ENCODE data around the gene DDR2. TPM values are rescaled to one million over a fixed set of nuclear protein-coding genes. Genes with fewer than 3 reads are reported as not detected.
"Not testable (repeated sequence)": the region's sequence is repeated elsewhere in the genome, so short reads cannot be mapped to it uniquely, and the experiment has no call there.

DDR2 gene
- total RNA-seq, 1 donor from 2014 or later, result 26.9 TPM

DNA sequence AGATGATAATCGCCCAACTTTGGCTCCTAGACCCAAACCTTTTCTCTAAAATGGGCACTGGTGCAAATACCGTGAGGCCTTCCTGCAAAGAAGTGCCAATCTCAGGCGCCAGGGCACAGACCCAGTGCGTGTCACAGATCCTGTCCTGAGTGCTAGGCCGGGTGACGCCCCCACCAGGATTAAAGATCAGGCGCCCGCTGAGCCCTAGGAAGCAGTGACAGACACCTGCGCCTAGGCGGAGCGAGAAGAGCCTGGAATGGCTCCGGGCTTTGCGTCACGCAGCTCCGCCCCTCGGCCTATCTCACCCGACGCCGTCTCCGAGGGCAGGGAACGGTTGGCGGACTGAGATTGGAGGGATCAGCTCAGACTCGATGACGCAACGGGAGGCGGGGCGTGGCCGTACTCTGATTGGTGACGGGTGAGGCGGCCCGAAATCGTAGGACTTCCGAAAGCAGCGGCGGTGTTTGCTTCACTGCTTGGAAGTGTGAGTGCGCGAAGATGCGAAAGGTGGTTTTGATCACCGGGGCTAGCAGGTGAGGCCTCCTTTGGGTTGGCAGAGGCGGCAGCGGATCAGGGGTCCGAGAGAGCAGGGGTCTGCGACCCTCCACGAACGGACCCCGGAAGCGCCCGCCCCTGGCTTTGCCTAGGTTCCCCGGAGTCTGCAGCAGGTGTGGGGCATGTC is 158.2 kb downstream of the DDR2 start, which contains the start of gene HSD17B7:
TSS of gene HSD17B7 (plus strand) at position 400 of the 682 bp plus-strand sequence. CDS start at position 499, 99 bp downstream.
- H3K4me1 ChIP-seq; intact Hi-C loops (cut with micrococcal nuclease); H3K27me3 ChIP-seq (ENCODE audit: low read depth); H3K9me3 ChIP-seq (replicated peaks): not testable (repeated sequence)
- TF ChIP-seq, protein P1, sequence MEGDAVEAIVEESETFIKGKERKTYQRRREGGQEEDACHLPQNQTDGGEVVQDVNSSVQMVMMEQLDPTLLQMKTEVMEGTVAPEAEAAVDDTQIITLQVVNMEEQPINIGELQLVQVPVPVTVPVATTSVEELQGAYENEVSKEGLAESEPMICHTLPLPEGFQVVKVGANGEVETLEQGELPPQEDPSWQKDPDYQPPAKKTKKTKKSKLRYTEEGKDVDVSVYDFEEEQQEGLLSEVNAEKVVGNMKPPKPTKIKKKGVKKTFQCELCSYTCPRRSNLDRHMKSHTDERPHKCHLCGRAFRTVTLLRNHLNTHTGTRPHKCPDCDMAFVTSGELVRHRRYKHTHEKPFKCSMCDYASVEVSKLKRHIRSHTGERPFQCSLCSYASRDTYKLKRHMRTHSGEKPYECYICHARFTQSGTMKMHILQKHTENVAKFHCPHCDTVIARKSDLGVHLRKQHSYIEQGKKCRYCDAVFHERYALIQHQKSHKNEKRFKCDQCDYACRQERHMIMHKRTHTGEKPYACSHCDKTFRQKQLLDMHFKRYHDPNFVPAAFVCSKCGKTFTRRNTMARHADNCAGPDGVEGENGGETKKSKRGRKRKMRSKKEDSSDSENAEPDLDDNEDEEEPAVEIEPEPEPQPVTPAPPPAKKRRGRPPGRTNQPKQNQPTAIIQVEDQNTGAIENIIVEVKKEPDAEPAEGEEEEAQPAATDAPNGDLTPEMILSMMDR (IDR thresholded peaks at IDR 0.05; ENCODE audit: borderline replicate concordance), result peak; percentile 24
- peak within 1 kb of the TSS; percentile 85 for H3K27ac ChIP-seq (replicated peaks)
- peak within 1 kb of the TSS; percentile 64 for H3K4me3 ChIP-seq
- DNase-seq, result peak; percentile 75
- peaks cover 10% of the 10 kb centered on the region for H3K36me3 ChIP-seq

GRCh38 chr1:162790985-162791357 is 158.7 kb downstream of the DDR2 start:
- H3K9me3 ChIP-seq (replicated peaks); H3K4me1 ChIP-seq; H3K27me3 ChIP-seq (ENCODE audit: low read depth); DNase-seq; intact Hi-C loops (cut with micrococcal nuclease): not testable (repeated sequence)
- Histone ChIP-seq H3K36me3 (peaks cover 10% of the 10 kb centered on the region), H3K27ac (replicated peaks) (peak overlapping the region; percentile 74), H3K4me3 (peak overlapping the region; percentile 64)

DNA sequence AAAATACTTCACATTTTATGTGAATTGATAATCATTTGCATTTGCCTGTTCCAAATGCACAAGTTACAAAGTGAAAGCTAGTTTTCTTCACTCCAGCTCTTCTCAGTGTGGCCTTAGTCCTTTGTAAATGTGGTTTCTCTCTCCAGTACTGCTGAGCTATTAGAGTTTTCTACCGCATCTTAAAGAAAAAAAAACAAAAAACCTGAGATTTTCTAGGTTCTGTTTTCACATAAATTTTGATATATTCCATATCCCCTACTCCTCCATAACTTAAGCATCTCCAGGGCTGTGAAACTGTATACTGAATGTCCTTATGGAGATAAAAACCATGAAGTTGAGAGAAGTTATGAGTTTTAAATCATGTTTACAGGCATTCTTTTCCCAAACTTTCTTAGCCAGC is 162.0 kb downstream of the DDR2 start:
- DNase-seq; H3K4me1 ChIP-seq; H3K27ac ChIP-seq (replicated peaks); H3K27me3 ChIP-seq (ENCODE audit: low read depth); H3K4me3 ChIP-seq; H3K9me3 ChIP-seq (replicated peaks); intact Hi-C loops (cut with micrococcal nuclease): not testable (repeated sequence)
- peaks cover 26% of the 10 kb centered on the region for H3K36me3 ChIP-seq

DNA sequence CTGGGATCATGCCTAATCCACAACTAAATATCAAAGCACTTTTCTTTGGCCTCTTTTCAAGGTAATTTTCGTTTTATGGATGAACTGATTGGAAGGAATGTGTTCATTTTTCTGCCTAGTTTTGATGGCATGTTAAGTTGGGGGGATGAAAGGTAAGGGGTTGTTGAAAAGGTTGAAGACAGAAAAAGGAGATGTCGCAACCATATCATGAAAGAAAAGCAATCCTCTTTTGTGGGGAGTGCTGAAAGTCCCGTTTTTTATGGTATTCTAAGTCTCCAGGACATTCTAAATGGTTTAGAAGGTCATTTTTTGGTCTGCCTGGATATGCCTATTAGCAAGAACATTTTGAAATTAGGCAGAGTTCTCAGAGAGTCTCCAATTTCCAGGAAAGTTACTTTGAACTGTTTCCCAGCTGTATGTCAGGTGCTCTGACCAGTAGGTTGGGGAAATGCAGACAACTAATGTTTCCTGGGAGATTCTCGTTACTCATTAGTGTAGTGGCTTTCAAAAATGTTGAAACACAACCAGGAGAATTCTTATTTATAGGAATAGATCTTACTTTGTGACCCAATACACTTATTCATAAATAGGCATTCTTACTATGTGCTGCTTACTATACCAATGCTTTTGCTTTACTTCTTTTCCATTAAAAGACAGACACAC is 164.5 kb downstream of the DDR2 start:
- H3K4me3 ChIP-seq; intact Hi-C loops (cut with micrococcal nuclease); H3K4me1 ChIP-seq; H3K27ac ChIP-seq (replicated peaks); H3K27me3 ChIP-seq (ENCODE audit: low read depth); DNase-seq; H3K9me3 ChIP-seq (replicated peaks): not testable (repeated sequence)
- H3K36me3 ChIP-seq, result peaks cover 39% of the 10 kb centered on the region

DNA sequence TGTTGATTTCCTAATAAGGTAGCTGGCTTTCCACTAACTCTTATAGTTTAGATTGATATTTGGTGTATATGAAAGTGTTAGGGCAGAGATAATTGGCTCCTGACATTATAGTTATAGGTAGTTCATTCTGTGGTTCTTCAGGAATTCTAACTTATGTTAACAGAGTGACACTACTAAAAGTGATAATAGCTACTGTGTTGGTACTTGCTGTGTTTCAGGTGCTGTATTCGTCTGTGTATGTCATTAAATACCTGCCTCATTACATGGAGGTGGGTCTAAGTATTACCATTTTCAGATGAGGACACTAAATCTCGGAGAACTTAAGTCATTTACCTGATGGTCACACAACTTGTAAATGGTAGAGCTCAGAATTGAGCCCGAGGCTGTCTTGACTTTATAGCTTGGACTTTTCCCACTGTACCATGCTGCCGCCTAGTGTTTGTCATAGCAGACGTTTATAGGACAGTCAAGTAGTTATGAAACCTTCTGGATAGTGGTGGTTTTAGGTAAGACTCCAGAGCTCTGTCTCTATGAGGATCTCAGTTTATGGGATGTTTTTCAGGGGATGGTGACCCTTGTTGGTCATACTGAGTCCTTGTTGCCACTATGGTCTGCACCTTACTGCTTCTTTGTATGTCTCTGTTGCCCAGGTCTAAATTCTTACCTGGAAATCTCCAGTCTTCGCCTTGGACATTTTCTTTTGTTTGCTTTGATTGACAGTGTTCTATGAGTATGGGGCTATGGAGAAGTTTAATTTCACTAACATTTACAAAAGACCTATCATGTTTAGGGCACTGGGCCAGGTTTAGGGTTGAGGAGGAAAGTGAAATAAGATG is 167.9 kb downstream of the DDR2 start:
- H3K27me3 ChIP-seq (ENCODE audit: low read depth); H3K4me3 ChIP-seq; H3K9me3 ChIP-seq (replicated peaks); H3K4me1 ChIP-seq; H3K27ac ChIP-seq (replicated peaks); intact Hi-C loops (cut with micrococcal nuclease): not testable (repeated sequence)
- TF ChIP-seq, protein P1 (IDR thresholded peaks at IDR 0.05; ENCODE audit: borderline replicate concordance), result peak; percentile 70
- H3K36me3 ChIP-seq, result peaks cover 47% of the 10 kb centered on the region
- peak; percentile 35 for DNase-seq

DNA sequence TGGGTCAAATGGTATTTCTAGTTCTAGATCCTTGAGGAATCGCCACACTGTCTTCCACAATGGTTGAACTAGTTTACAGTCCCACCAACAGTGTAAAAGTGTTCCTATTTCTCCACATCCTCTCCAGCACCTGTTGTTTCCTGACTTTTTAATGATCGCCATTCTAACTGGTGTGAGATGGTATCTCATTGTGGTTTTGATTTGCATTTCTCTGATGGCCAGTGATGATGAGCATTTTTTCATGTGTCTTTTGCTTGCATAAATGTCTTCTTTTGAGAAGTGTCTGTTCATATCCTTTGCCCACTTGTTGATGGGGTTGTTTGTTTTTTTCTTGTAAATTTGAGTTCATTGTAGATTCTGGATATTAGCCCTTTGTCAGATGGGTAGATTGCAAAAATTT is 175.2 kb downstream of the DDR2 start:
- H3K4me1 ChIP-seq; H3K9me3 ChIP-seq (replicated peaks); intact Hi-C loops (cut with micrococcal nuclease); DNase-seq; H3K4me3 ChIP-seq; H3K27ac ChIP-seq (replicated peaks); H3K27me3 ChIP-seq (ENCODE audit: low read depth): not testable (repeated sequence)
- H3K36me3 ChIP-seq, result peaks cover 46% of the 10 kb centered on the region

GRCh38 chr1:162812357-162812756 is 180.1 kb downstream of the DDR2 start:
- intact Hi-C loops (cut with micrococcal nuclease); H3K27me3 ChIP-seq (ENCODE audit: low read depth); H3K27ac ChIP-seq (replicated peaks); DNase-seq; H3K4me1 ChIP-seq; H3K4me3 ChIP-seq; H3K9me3 ChIP-seq (replicated peaks): not testable (repeated sequence)
- peaks cover 12% of the 10 kb centered on the region for H3K36me3 ChIP-seq

DNA sequence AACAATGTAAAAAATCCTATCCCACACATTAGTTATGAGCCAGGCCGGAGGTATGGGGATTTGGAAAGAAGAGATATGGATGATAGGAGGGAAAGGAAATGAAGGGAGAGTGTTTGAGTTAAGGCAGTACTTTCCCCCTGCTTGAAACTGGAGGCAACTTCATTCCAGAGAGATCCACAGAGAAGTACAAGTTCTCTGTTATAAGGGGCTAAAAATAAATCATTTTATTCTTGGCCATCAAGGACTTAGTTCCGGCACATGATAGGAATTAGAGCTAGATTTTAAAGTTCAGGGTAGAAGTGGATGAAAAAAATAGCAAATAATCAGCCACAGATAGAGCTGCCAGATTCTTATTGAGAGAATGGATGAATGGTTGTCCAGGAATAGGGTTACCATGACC is 185.9 kb downstream of the DDR2 start:
- DNase-seq; H3K4me3 ChIP-seq; H3K36me3 ChIP-seq; H3K27ac ChIP-seq (replicated peaks); intact Hi-C loops (cut with micrococcal nuclease); H3K9me3 ChIP-seq (replicated peaks): not testable (repeated sequence)
- peaks cover 15% of the 10 kb centered on the region for H3K27me3 ChIP-seq (ENCODE audit: low read depth)
- H3K4me1 ChIP-seq, result peaks cover 11% of the 10 kb centered on the region

- H3K4me3 ChIP-seq; DNase-seq; H3K9me3 ChIP-seq (replicated peaks); H3K36me3 ChIP-seq; H3K27ac ChIP-seq (replicated peaks); intact Hi-C loops (cut with micrococcal nuclease): not testable (repeated sequence)
- H3K27me3 ChIP-seq (ENCODE audit: low read depth), result peaks cover 16% of the 10 kb centered on the region
- H3K4me1 ChIP-seq, result peaks cover 11% of the 10 kb centered on the region
Observed at GRCh38 chr1:162818666-162819065, 186.4 kb downstream of the DDR2 start.
